Esophagus squamous epithelium (tissue), 4 donors: ENCODE results near the gene E2F7.

Experiments used
- CTCF ChIP-seq, 6 experiments: fragments of 450-650 bp in 4 of 6; fragments of 200-600 bp in 2 of 6; sonication (generic) in 2 of 6; IDR thresholded peaks; one replicate each; pipeline ENCODE4 v1.5.1; 2016 to 2019; ENCODE audit warnings: antibody characterized with exemption in 6 of 6, mild to moderate bottlenecking in 4 of 6, moderate library complexity in 4 of 6
- POLR2A ChIP-seq, 4 donors: fragments of 450-650 bp; IDR thresholded peaks; one replicate each; pipeline ENCODE4 v1.6.1; 2017; ENCODE audit warnings: antibody characterized with exemption in 4 of 4, mild to moderate bottlenecking in 4 of 4, moderate library complexity in 3 of 4

- TF ChIP-seq POLR2A (IDR thresholded peaks at IDR 0.05) (no peak), CTCF (IDR thresholded peaks at IDR 0.05) (no peak)
These were observed 41.8 kb upstream of the E2F7 start for GRCh38 chr12:77107121-77107520.
